Small intestine (tissue), 7 donors: ENCODE results near the gene KMT5B. TPM values are rescaled to one million over a fixed set of nuclear protein-coding genes. Genes with fewer than 3 reads are reported as not detected.

Experiments used
- DNase-seq, 2 donors: peaks; one replicate each; pipeline versions ENCODE4 v3.0.0 to v3.0.0-alpha.2; 2013
- FAIRE-seq: peaks from 2 replicates; lab custom pipeline; 2012; peaks lifted over from hg19 to GRCh38; lab: Jason Lieb, UNC
- H3K27ac ChIP-seq, 3 donors: one replicate each; pipeline ENCODE4 v1.5.1; 2013; ENCODE audit warnings: low read length in 2 of 3, mild to moderate bottlenecking in 2 of 3, control low read depth in 1 of 3, inconsistent platforms in 1 of 3, low read depth in 1 of 3, moderate library complexity in 1 of 3
- H3K27me3 ChIP-seq, 3 donors: one replicate each; pipeline ENCODE4 v1.6.1; 2013; ENCODE audit warnings: low read length in 3 of 3, inconsistent platforms in 1 of 3; ENCODE audit not compliant: control insufficient read depth in 3 of 3, insufficient read depth in 3 of 3
- H3K36me3 ChIP-seq, 3 donors: one replicate each; pipeline ENCODE4 v1.6.1; 2013; ENCODE audit warnings: low read length in 3 of 3, inconsistent platforms in 1 of 3, low read depth in 1 of 3, mild to moderate bottlenecking in 1 of 3, moderate library complexity in 1 of 3; ENCODE audit not compliant: control insufficient read depth in 3 of 3, insufficient read depth in 2 of 3
- H3K4me1 ChIP-seq, 3 donors: one replicate each; pipeline ENCODE4 v1.6.1; 2013; ENCODE audit warnings: low read length in 2 of 3, inconsistent platforms in 1 of 3, low read depth in 1 of 3, mild to moderate bottlenecking in 1 of 3, moderate library complexity in 1 of 3; ENCODE audit not compliant: control insufficient read depth in 3 of 3, insufficient read depth in 2 of 3
- H3K4me3 ChIP-seq, 3 donors: one replicate each; pipeline ENCODE4 v1.5.1; 2013; ENCODE audit warnings: low read length in 3 of 3, control low read depth in 1 of 3, inconsistent platforms in 1 of 3, low read depth in 1 of 3, mild to moderate bottlenecking in 1 of 3, moderate library complexity in 1 of 3
- H3K9me3 ChIP-seq, 2 donors: one replicate each; pipeline ENCODE4 v1.6.1; 2013; ENCODE audit warnings: low read depth in 1 of 2, low read length in 1 of 2; ENCODE audit not compliant: control insufficient read depth in 2 of 2, insufficient read depth in 1 of 2
- WGBS, 3 donors: extraction: QIAGEN DNeasy Blood & Tissue Kit; methylation state at CpG; one replicate each; pipeline ENCODE4 v1.1.7; 2013; 5-methylcytosine and 5-hydroxymethylcytosine counted together
- polyA plus RNA-seq, 4 donors: library from polyadenylated mRNA; stranded (reverse) in 3 of 4; unstranded in 1 of 4; fragments of 200-250 nt in 3 of 4; fragments of 120-200 nt in 1 of 4; gene quantifications; one replicate each; pipeline versions ENCODE4 v1.2.1 to v1.2.3, GENCODE V29; 2013
- donor health status: healthy with polysubstance abuse.
- donor health status: control.
- donor health status: control.
- donor health status: Bipolar disorder and iron deficiency.
- donor health status: healthy.

Gene KMT5B
- polyA plus RNA-seq, 4 donors, result 17.3 to 53.5 (median 30.0) TPM

DNA sequence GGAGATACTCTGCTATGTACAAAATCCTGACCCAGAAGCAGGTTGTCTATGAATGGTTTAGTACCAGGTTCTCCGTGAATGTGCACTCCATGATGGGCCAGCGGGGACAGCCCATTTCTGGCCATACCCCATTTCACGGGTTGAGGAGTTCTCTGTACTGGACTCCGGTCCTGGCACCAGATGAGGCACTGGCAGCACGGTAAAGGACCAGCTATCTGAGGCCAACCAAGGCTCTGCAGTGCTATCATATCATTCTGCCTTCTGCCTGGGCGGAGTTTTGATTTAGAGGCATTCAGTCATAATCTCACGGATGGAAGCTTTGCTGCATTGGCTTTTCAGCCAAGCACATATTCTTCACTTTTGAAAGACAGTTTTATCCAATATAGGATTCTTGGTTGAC is 18.5 kb upstream of the KMT5B start:
- Histone ChIP-seq H3K9me3 (peaks cover 0 to 13% of the 10 kb centered on the region in 2 donors), H3K27me3 (no peaks in the 10 kb centered on the region), H3K27ac (no peak overlapping the region), H3K4me1 (no peaks in the 10 kb centered on the region), H3K36me3 (no peaks in the 10 kb centered on the region), H3K4me3 (no peak overlapping the region)
- no peak for FAIRE-seq
- WGBS, 3 donors, result 83 to 92% (median 90%) methylated on average over 7 of the region's 7 CpGs
- DNase-seq, result no peak

DNA sequence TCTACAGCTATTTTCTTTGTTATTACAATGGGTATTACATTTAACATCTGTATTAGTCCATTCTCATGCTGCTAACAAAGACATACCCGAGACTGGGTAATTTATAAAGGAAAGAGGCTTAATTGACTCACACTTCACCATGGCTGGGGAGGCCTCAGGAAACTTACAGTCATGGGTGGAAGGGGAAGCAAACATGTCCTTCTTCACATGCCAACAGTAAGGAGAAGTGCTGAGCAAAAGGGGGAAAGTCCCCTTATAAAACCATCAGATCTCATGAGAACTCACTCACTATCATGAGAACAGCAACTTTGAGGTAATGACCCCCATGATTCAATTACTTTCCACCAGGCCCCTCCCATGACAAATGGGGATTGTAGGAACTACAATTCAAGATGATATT is 16.5 kb upstream of the KMT5B start:
- Histone ChIP-seq H3K9me3 (peaks cover 0 to 13% of the 10 kb centered on the region in 2 donors), H3K36me3 (no peaks in the 10 kb centered on the region), H3K27me3 (no peaks in the 10 kb centered on the region), H3K4me1 (no peaks in the 10 kb centered on the region), H3K4me3 (no peak overlapping the region), H3K27ac (no peak overlapping the region)
- no peak for FAIRE-seq
- 73 to 87% (median 75%) methylated on average over 1 of the region's 1 CpG for WGBS, 3 donors
- no peak for DNase-seq

DNA sequence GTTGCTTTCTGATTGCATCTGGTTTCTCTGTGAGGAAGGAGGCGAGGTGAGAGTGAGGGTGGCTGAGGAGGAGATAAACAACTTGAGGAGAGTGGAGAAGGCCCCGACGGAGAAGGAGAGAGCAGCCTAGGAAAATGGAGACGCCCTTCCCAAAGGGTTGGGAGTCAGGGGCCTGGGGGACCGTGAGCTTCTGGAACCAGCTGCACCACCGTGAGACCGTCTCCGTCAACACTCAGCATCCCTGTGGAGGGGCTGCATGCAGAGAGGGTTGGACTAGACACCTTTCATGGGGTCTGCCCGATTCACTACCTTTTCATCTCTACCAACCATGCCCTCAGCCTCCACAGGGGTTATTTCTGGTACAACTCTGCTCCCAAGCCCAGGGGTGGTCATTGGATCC is 13.3 kb upstream of the KMT5B start:
- Histone ChIP-seq H3K4me3 (no peak overlapping the region), H3K27ac (no peak overlapping the region), H3K9me3 (peaks cover 0 to 7% of the 10 kb centered on the region in 2 donors), H3K36me3 (no peaks in the 10 kb centered on the region), H3K27me3 (no peaks in the 10 kb centered on the region), H3K4me1 (no peaks in the 10 kb centered on the region)
- DNase-seq (no peak), FAIRE-seq (no peak)
- 91 to 96% (median 92%) methylated on average over 9 of the region's 9 CpGs for WGBS, 3 donors

DNA sequence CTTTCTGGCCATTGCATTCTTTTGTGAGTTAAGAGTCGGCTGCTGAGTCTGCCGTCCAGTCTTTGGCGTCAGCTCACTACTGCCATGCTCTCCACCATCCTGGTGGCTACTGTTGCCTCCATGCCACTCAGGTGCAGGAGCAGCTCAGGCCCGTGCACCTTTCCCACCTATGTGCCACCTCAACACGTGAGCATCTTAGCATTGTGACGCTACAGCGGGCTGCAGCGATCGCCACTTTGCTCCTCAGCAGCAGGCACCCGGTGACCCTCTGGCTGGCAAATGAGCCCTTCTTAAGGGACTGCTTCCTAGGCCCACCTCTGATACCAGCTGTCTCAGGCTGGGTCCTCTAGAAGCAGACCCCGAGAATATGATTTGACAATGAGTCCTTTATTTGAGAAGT is 11.5 kb upstream of the KMT5B start:
- Histone ChIP-seq H3K36me3 (no peaks in the 10 kb centered on the region), H3K9me3 (peaks cover 0 to 5% of the 10 kb centered on the region in 2 donors), H3K27me3 (no peaks in the 10 kb centered on the region), H3K4me3 (no peak overlapping the region), H3K27ac (no peak overlapping the region), H3K4me1 (no peaks in the 10 kb centered on the region)
- DNase-seq, result no peak
- WGBS, 3 donors, result 92 to 94% (median 93%) methylated on average over 11 of the region's 11 CpGs
- no peak for FAIRE-seq

DNA sequence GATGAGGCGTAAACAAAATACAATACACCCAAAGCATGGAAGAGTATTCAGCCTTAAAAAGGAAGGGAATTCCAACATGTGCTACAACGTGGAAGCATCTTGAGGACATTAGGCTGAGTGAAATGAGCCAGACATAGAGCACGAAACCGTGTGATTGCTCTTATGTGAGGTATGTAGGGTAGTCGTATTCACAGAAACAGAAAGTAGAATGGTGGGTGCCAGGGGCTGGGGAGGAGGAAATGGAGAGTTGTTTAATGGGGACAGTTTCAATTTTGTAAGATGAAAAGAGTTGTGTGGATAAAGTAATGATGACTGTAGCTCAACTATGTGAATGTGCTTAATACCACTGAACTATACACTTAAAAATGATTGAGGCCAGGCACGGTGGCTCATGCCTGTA is 10.2 kb upstream of the KMT5B start:
- Histone ChIP-seq H3K27ac (no peak overlapping the region), H3K36me3 (no peaks in the 10 kb centered on the region)
- no peak for FAIRE-seq

DNA sequence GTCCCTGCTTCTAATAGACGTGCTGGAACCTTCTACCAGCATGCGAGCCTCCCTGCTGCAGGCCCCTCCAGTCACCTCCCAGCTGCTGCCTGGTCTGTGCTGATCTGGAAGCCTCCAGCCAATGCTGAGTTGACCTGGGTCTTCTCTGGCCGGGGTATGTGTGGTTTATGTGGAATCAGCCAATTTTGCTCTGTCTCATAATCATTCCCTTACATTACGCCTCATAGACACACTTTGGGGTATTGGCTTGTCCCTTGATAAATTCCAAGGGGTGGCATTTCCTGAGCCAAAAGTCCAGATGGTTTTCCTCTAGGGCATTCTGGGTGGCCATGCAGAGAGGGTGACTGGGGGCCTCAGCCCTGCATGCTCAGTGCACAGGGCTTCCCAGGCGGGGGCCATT is 8.3 kb upstream of the KMT5B start:
- H3K36me3 ChIP-seq, result no peaks in the 10 kb centered on the region
- 76 to 96% (median 90%) methylated on average over 5 of the region's 5 CpGs for WGBS, 3 donors
- peaks cover 0 to 1% (median 0%) of the 10 kb centered on the region in 3 donors for H3K4me1 ChIP-seq
- no peak overlapping the region for H3K4me3 ChIP-seq
- no peak for FAIRE-seq
- no peaks in the 10 kb centered on the region for H3K9me3 ChIP-seq
- peaks cover 0 to 8% (median 0%) of the 10 kb centered on the region in 3 donors for H3K27me3 ChIP-seq
- DNase-seq, result no peak
- no peak overlapping the region for H3K27ac ChIP-seq

More for the DNA sequence above, 10.2 kb upstream of the KMT5B start:
- WGBS, 3 donors, result 71 to 76% (median 72%) methylated on average over 6 of the region's 6 CpGs
- peaks cover 0 to 1% (median 0%) of the 10 kb centered on the region in 3 donors for H3K27me3 ChIP-seq
- no peaks in the 10 kb centered on the region for H3K4me1 ChIP-seq
- H3K9me3 ChIP-seq, result no peaks in the 10 kb centered on the region
- no peak overlapping the region for H3K4me3 ChIP-seq
- DNase-seq, result no peak

DNA sequence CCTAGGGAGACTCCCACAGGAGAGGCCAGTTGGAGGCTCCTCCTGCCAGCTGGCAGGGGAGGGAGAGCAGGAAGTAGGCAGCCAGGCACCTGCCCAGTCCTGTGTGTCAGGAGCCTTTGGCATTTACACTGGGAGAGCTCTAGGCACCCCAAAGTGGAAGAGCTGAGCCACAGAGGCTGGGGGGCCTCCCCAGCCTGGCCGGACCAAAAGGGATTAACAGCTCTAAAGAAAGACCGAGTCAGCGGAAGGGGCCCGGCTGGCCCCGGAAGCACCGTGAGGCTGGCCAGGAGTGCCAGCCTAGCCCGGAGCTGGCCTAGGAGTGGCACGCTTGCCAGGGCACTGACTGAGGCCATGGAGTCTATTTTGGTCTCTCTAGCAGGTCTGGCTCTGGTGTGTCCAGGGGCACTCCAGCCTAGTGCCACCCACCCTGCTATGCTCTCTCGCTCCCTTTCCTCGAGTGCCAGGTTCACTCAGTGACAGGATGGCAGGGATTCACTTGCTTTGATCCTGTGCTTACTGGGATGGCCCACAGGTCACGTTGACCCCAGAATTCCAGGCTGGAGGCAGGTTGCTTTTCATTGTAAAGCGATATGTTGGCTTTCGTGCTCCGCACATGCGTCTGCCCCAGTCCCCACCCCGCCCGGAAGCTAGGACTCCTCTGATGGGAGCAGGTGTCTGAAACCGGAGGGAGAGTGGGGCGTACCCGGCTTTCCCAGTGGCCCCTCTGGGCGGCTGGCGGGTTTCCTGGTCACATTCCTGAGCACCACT is 3.3 kb upstream of the KMT5B start:
- no peak for FAIRE-seq
- peak overlapping the region in 2 of 3 donors; percentile 52 to 59 for H3K27ac ChIP-seq
- H3K27me3 ChIP-seq, result peaks cover 0 to 8% (median 0%) of the 10 kb centered on the region in 3 donors
- no peak overlapping the region for H3K4me3 ChIP-seq
- no peaks in the 10 kb centered on the region for H3K36me3 ChIP-seq
- DNase-seq, result peak; percentile 31 to 74
- no peaks in the 10 kb centered on the region for H3K9me3 ChIP-seq
- H3K4me1 ChIP-seq, result peaks cover 0 to 21% (median 2%) of the 10 kb centered on the region in 3 donors
- 39 to 66% (median 54%) methylated on average over 22 of the region's 22 CpGs for WGBS, 3 donors

DNA sequence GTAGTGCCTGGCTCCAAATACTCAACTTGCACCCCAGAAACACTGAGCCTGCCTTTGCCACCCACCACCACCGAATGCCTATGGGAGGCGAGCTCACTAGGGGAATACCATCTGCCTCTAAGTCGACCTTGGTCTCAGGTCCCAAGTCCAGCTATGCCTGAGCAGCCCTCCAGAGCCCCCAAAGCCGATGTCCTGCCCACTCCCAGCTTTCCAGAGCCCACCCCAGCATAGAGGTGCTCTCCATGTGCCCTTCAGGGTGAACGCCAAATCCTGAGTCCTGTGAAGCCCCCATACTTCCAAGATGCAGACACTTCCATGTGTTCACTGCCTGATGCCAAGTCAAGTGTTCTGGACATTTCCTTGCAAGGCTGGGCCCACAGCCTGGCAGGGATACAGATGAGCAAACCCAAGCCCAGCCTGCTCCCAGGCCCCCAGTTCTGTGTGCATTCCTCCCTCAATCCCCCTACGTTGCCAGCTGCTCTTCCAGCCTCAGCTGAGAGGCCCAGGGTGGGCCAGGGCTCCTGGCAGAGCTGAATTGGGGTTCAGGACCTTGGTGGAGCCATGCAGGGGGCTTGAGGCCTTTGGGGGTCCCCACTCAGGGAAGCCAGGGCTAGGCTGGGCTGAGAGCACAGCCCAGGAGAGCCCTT is 2.6 kb upstream of the KMT5B start:
- Histone ChIP-seq H3K4me1 (peaks cover 3 to 28% (median 4%) of the 10 kb centered on the region in 3 donors), H3K9me3 (no peaks in the 10 kb centered on the region), H3K36me3 (no peaks in the 10 kb centered on the region), H3K27me3 (peaks cover 0 to 8% (median 0%) of the 10 kb centered on the region in 3 donors), H3K4me3 (no peak overlapping the region), H3K27ac (peak overlapping the region in 2 of 3 donors; percentile 52 to 59)
- WGBS, 3 donors, result 43 to 60% (median 46%) methylated on average over 6 of the region's 6 CpGs
- DNase-seq (no peak), FAIRE-seq (no peak)
